Esophagus muscularis mucosa (tissue), 4 donors: Measurements from ENCODE around the gene ITPR3. TPM values are rescaled to one million over a fixed set of nuclear protein-coding genes. Genes with fewer than 3 reads are reported as not detected.
A peak's percentile ranks its signal among the peaks of the same experiment; 100 is the strongest.

ENCODE experiments used
- DNase-seq: peaks from one replicate; pipeline ENCODE4 v3.0.0-alpha.2; 2017; ENCODE audit errors: extremely low spot score
- H3K27ac ChIP-seq, 4 donors: fragments of 200-600 bp; sonication (generic); replicated peaks in 1 of 4; 1 replicate in 3 of 4; 2 replicates in 1 of 4; pipeline ENCODE4 v1.5.1; 2016 to 2019; ENCODE audit warnings: mild to moderate bottlenecking in 1 of 4
- H3K27me3 ChIP-seq, 4 donors: fragments of 200-600 bp; sonication (generic); one replicate each; pipeline versions ENCODE4 v1.5.1 to v1.6.0; 2016 to 2019
- H3K36me3 ChIP-seq, 4 donors: fragments of 200-600 bp; sonication (generic); one replicate each; pipeline ENCODE4 v1.5.1; 2016 to 2019
- H3K4me1 ChIP-seq, 4 donors: fragments of 200-600 bp; sonication (generic); one replicate each; pipeline ENCODE4 v1.5.1; 2016 to 2019
- H3K4me3 ChIP-seq, 4 donors: fragments of 200-600 bp; sonication (generic); 1 replicate in 2 of 4; 2 replicates in 2 of 4; pipeline ENCODE4 v1.5.1; 2016 to 2019; ENCODE audit warnings: mild to moderate bottlenecking in 4 of 4, moderate library complexity in 1 of 4
- H3K9me3 ChIP-seq, 4 donors: fragments of 200-600 bp; sonication (generic); 1 replicate in 3 of 4; 2 replicates in 1 of 4; pipeline ENCODE4 v1.5.1; 2016 to 2019
- EP300 ChIP-seq: sonication (generic); formaldehyde crosslinking; IDR thresholded peaks from one replicate; pipeline ENCODE4 v1.6.1; 2017; ENCODE audit warnings: antibody characterized with exemption
- POLR2A ChIP-seq: fragments of 450-650 bp; IDR thresholded peaks from one replicate; pipeline ENCODE4 v1.6.1; 2017; ENCODE audit warnings: antibody characterized with exemption, moderate library complexity, mild to moderate bottlenecking, low read depth
- POLR2AphosphoS5 ChIP-seq, 2 donors: sonication (generic); formaldehyde crosslinking; IDR thresholded peaks; one replicate each; pipeline ENCODE4 v1.6.1; 2017; ENCODE audit warnings: antibody characterized with exemption in 2 of 2
- WGBS: methylation state at CpG from one replicate; pipeline ENCODE4 v1.1.5; 2018; 5-methylcytosine and 5-hydroxymethylcytosine counted together
- intact Hi-C: fragments of 100-400 bp; cut with DNase I; formaldehyde crosslinking; loops from one replicate; pipeline ENCODE4 v1.15.1; 2023
- total RNA-seq, 4 donors: library from RNA; depleted of rRNA; stranded (reverse); fragments of >200 nt; gene quantifications; one replicate each; pipeline versions ENCODE4 v1.1.0 to v1.2.1, GENCODE V29; 2016
- TF ChIP-seq, protein P1 (sequence below), 3 experiments: fragments of 200-600 bp in 2 of 3; fragments of 450-650 bp in 1 of 3; sonication (generic) in 2 of 3; IDR thresholded peaks; one replicate each; pipeline ENCODE4 v1.5.1; 2017 to 2019; ENCODE audit warnings: antibody characterized with exemption in 3 of 3, mild to moderate bottlenecking in 2 of 3, moderate library complexity in 1 of 3

ITPR3 gene
- total RNA-seq, 4 donors from 2014 or later, result 12.1 to 24.9 (median 20.5) TPM

DNA sequence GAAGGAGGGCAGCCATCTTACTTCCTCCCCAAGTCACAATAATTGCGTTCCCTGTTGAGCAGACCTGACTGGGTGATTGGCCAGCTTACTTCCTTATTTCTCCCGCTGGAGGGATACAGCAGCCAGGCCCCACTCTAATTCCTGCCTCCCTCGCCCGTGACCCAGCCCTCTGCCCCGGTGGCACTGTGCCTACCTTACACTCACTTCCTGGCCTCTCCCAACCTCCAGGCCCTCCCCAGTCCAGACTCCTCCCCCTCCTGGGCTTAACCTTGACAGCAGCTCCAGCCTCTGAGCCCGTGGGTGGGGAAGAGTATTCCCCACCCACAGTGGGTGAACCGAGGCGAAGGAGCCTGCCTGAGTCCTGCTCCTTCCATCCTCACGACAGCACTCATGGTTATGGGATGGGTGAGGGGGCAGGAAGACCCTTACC lies 44.0 kb upstream of the ITPR3 start:
- H3K9me3 ChIP-seq, result no peaks in the 10 kb centered on the region
- H3K36me3 ChIP-seq, result peaks cover 31 to 49% (median 47%) of the 10 kb centered on the region in 4 donors
- H3K4me1 ChIP-seq, result peaks cover 30 to 46% (median 39%) of the 10 kb centered on the region in 4 donors
- no peaks in the 10 kb centered on the region for H3K27me3 ChIP-seq
- WGBS, result 59% methylated on average over 9 of the region's 9 CpGs
- no peak overlapping the region for H3K4me3 ChIP-seq
- DNase-seq, result no peak
- intact Hi-C loops, result loop anchor here (10.0 kb wide), 2 partner anchors 122 to 182 kb away; partner anchors contain the start of genes KIFC1 and ZBTB9
- TF ChIP-seq POLR2AphosphoS5 (IDR thresholded peaks at IDR 0.05) (peak in 1 of 2 donors; percentile 39), EP300 (no peak)
- H3K27ac ChIP-seq, result peak overlapping the region; percentile 10 to 91 (median 70)

DNA sequence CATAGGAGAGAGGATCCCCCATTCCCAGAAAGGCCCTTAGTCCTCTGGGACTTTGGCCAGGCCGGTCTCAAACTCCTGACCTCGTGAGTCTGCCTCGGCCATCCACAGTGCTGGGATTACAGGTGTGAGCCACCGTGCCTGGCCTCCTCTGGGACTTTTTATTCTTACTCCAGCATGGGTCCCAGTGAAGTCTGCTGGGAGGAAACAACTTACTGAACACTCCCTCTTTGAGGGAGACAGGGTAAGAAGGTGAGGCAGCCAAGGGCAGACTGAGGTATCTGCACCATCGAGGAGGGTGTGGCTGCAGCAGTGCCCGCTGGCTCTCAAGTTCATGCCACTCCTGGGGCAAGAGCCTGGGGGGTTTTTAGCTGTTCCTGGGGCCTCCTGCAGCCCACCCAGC lies 43.4 kb upstream of the ITPR3 start:
- peaks cover 30 to 46% (median 38%) of the 10 kb centered on the region in 4 donors for H3K4me1 ChIP-seq
- H3K9me3 ChIP-seq, result no peaks in the 10 kb centered on the region
- peak overlapping the region; percentile 10 to 91 (median 70) for H3K27ac ChIP-seq
- TF ChIP-seq, protein P1, sequence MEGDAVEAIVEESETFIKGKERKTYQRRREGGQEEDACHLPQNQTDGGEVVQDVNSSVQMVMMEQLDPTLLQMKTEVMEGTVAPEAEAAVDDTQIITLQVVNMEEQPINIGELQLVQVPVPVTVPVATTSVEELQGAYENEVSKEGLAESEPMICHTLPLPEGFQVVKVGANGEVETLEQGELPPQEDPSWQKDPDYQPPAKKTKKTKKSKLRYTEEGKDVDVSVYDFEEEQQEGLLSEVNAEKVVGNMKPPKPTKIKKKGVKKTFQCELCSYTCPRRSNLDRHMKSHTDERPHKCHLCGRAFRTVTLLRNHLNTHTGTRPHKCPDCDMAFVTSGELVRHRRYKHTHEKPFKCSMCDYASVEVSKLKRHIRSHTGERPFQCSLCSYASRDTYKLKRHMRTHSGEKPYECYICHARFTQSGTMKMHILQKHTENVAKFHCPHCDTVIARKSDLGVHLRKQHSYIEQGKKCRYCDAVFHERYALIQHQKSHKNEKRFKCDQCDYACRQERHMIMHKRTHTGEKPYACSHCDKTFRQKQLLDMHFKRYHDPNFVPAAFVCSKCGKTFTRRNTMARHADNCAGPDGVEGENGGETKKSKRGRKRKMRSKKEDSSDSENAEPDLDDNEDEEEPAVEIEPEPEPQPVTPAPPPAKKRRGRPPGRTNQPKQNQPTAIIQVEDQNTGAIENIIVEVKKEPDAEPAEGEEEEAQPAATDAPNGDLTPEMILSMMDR (IDR thresholded peaks at IDR 0.05), result no peak
- TF ChIP-seq POLR2AphosphoS5 (IDR thresholded peaks at IDR 0.05) (no peak), POLR2A (no peak), EP300 (no peak)
- H3K4me3 ChIP-seq, result no peak overlapping the region
- WGBS, result 78% methylated on average over 4 of the region's 6 CpGs
- intact Hi-C loops, result loop anchor here (10.0 kb wide), 2 partner anchors 123 to 183 kb away; partner anchors contain the start of genes KIFC1 and ZBTB9
- no peaks in the 10 kb centered on the region for H3K27me3 ChIP-seq
- no peak for DNase-seq
- H3K36me3 ChIP-seq, result peaks cover 31 to 49% (median 46%) of the 10 kb centered on the region in 4 donors

DNA sequence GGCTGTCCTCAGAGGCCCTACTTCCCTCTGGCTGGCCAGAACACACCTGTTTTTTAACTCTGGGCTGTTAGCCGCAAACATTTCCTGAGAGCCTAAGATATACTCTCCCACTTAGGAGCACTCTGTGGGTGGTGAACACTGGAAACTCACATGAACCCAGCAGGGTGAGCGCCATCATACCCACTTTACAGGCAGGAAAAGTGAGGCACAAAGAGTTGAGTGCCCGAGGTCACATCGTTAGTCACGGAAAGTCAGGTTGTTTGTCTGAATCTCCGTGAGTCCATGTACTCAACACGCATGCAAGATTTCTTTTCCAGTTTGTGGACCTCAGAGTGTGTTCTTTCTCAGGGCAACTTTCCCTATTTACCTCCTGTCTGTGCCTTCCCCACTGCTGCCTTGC lies 43.0 kb upstream of the ITPR3 start:
- 93% methylated on average over 7 of the region's 7 CpGs for WGBS
- no peak for DNase-seq
- Histone ChIP-seq H3K27me3 (no peaks in the 10 kb centered on the region), H3K27ac (peak overlapping the region; percentile 52 to 91 (median 87)), H3K4me3 (peak overlapping the region in 3 of 4 donors; percentile 85 to 94 (median 93)), H3K4me1 (peaks cover 30 to 46% (median 38%) of the 10 kb centered on the region in 4 donors), H3K36me3 (peaks cover 31 to 48% (median 46%) of the 10 kb centered on the region in 4 donors), H3K9me3 (no peaks in the 10 kb centered on the region)
- intact Hi-C loops, result loop anchor here (10.0 kb wide), 2 partner anchors 123 to 183 kb away; partner anchors contain the start of genes KIFC1 and ZBTB9
- TF ChIP-seq, protein P1 (IDR thresholded peaks at IDR 0.05), result no peak
- TF ChIP-seq EP300, result no peak
- TF ChIP-seq POLR2AphosphoS5 (IDR thresholded peaks at IDR 0.05), result no peak
- TF ChIP-seq POLR2A, result no peak

GRCh38 chr6:33578588-33579011 lies 42.5 kb upstream of the ITPR3 start:
- WGBS, result 48% methylated on average over 4 of the region's 9 CpGs

More at GRCh38 chr6:33578588-33579011, 42.5 kb upstream of the ITPR3 start:
- Histone ChIP-seq H3K36me3 (peaks cover 31 to 44% (median 42%) of the 10 kb centered on the region in 4 donors), H3K9me3 (no peaks in the 10 kb centered on the region), H3K4me1 (peaks cover 30 to 46% (median 38%) of the 10 kb centered on the region in 4 donors), H3K27ac (peak overlapping the region; percentile 86 to 91 (median 88)), H3K4me3 (peak overlapping the region; percentile 83 to 94 (median 89)), H3K27me3 (no peaks in the 10 kb centered on the region)
- no peak for DNase-seq
- TF ChIP-seq, protein P1 (IDR thresholded peaks at IDR 0.05), result no peak
- TF ChIP-seq POLR2A, result no peak
- TF ChIP-seq POLR2AphosphoS5 (IDR thresholded peaks at IDR 0.05), result no peak
- TF ChIP-seq EP300, result no peak
- intact Hi-C loops, result loop anchor here (10.0 kb wide), 2 partner anchors 124 to 184 kb away; partner anchors contain the start of genes KIFC1 and ZBTB9
